ENCODE data around the gene SORCS2. TPM values are rescaled to one million over a fixed set of nuclear protein-coding genes. Genes with fewer than 3 reads are reported as not detected.

Gene SORCS2
- total RNA-seq, 1 donor from 2014 or later, result 13.8 TPM

DNA sequence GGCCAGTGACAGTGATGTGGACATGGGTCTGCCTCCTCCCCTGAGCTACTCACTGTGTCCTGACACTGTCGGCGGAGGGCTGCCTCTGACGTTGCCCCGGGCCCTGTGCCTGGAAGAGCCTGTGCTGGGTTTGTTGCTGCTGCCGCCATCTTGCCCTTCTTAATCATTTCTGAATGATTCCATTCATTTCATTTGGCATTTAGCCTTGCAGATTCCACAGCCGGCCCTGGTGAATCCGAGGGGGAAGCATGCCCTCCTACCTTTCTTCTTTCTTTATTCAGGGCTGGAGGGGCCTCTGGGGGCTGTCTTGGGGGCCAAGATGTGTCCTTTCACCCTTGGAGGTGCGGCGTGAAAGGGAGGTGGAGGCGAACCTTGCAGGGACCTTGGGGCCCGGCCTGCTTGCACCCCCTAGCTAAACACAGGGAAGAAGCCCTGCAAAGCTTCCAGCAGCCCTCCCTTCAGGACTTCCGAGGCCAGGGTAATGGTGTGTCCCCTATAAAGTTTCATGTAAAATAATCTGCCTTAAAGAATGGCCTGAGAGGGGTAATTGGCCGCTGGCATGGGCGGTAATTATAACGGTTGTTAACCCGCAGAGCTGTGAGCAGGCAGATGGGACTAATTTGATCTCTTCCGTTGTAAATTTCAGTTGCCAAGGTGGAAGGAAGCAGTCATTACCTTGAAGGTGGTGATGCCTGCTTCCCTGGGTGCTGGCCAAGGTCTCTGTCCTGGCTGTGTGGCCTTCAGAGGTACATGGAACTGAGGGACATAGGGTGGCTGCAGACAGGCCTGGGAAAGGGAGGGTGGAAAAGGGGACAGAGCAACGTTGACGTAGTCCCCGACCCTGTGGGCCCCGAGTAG is 150.1 kb downstream of the SORCS2 start:
- no peak for FAIRE-seq
- TF ChIP-seq, protein P1, sequence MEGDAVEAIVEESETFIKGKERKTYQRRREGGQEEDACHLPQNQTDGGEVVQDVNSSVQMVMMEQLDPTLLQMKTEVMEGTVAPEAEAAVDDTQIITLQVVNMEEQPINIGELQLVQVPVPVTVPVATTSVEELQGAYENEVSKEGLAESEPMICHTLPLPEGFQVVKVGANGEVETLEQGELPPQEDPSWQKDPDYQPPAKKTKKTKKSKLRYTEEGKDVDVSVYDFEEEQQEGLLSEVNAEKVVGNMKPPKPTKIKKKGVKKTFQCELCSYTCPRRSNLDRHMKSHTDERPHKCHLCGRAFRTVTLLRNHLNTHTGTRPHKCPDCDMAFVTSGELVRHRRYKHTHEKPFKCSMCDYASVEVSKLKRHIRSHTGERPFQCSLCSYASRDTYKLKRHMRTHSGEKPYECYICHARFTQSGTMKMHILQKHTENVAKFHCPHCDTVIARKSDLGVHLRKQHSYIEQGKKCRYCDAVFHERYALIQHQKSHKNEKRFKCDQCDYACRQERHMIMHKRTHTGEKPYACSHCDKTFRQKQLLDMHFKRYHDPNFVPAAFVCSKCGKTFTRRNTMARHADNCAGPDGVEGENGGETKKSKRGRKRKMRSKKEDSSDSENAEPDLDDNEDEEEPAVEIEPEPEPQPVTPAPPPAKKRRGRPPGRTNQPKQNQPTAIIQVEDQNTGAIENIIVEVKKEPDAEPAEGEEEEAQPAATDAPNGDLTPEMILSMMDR (IDR thresholded peaks at IDR 0.05; ENCODE audit: insufficient read depth, low read depth, low read length), result no peak

DNA sequence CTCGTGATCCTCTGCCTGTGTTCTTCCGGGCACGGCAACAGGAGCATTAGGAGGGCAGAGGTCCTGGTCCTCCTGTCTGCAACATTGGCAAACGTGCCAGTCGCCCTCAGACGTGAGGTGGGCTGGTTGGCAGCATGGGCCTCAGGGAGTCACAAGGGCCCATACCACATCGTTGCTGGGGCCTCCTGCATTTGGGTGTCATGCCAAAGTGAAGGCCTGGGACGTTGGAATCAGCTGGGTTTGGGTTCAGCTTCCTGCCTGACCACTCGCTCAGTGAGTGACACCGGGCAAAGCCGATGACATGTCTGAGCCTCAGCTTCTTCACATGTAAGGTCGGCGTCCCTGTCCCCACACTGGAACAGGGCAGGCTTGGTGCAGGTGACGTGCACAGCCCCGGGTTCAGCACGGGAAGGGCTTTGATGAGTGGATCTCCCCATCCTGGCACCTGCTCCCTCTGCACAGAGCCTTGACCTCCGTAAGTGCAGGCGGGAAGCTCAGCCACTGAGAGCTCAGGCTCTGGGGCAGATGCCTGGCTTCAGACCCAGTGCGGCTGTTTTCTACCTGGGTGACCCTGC is 150.8 kb downstream of the SORCS2 start:
- no peak overlapping the region for H3K27ac Mint-ChIP-seq (ENCODE audit: unreplicated experiment)
- no peak for TF ChIP-seq EZH2 (IDR thresholded peaks at IDR 0.05; ENCODE audit: insufficient read depth, low read length)
- TF ChIP-seq, protein P1 (IDR thresholded peaks at IDR 0.05; ENCODE audit: insufficient read depth, low read depth, low read length), result no peak
- peaks cover 3% of the 10 kb centered on the region for H3K27me3 Mint-ChIP-seq (ENCODE audit: low read depth, unreplicated experiment)
- peaks cover 13% of the 10 kb centered on the region for H3K9me3 Mint-ChIP-seq (ENCODE audit: unreplicated experiment)
- H3K4me2 ChIP-seq (ENCODE audit: low read length), result no peak overlapping the region
- H3K36me3 Mint-ChIP-seq (ENCODE audit: low read depth, unreplicated experiment), result peaks cover 6% of the 10 kb centered on the region
- H2AFZ ChIP-seq (ENCODE audit: low read depth, low read length), result no peak overlapping the region
- H3K9ac ChIP-seq (ENCODE audit: low read length), result no peak overlapping the region
- FAIRE-seq, result no peak
- peaks cover 4% of the 10 kb centered on the region for H3K9me3 ChIP-seq (ENCODE audit: insufficient read depth, low read depth, low read length)
- peaks cover 19% of the 10 kb centered on the region for H3K4me1 Mint-ChIP-seq (ENCODE audit: low read depth, unreplicated experiment)
- H3K27ac ChIP-seq (ENCODE audit: low read depth, low read length), result no peak overlapping the region
- H3K4me3 ChIP-seq (ENCODE audit: insufficient read depth, low read depth, low read length), result no peak overlapping the region
- H3K79me2 ChIP-seq (ENCODE audit: insufficient read depth, low read length), result no peaks in the 10 kb centered on the region
- H3K27me3 ChIP-seq (ENCODE audit: insufficient read depth, low read length), result no peaks in the 10 kb centered on the region
- no peak for DNase-seq (ENCODE audit: low read depth)
- peaks cover 4% of the 10 kb centered on the region for H4K20me1 ChIP-seq (ENCODE audit: insufficient read depth, low read length)
- H3K4me3 Mint-ChIP-seq (ENCODE audit: unreplicated experiment), result no peak overlapping the region
- H3K36me3 ChIP-seq (ENCODE audit: insufficient read depth, low read length), result no peaks in the 10 kb centered on the region
- H3K4me1 ChIP-seq (ENCODE audit: insufficient read depth, low read length), result peaks cover 15% of the 10 kb centered on the region

More for the DNA sequence above, 150.1 kb downstream of the SORCS2 start:
- Histone ChIP-seq H3K27ac (ENCODE audit: low read depth, low read length) (peak overlapping the region; percentile 39), H4K20me1 (ENCODE audit: insufficient read depth, low read length) (peaks cover 7% of the 10 kb centered on the region), H3K79me2 (ENCODE audit: insufficient read depth, low read length) (no peaks in the 10 kb centered on the region), H3K9ac (ENCODE audit: low read length) (no peak overlapping the region), H3K27me3 (ENCODE audit: insufficient read depth, low read length) (no peaks in the 10 kb centered on the region), H3K4me2 (ENCODE audit: low read length) (no peak overlapping the region), H3K4me3 (ENCODE audit: insufficient read depth, low read depth, low read length) (no peak overlapping the region), H3K36me3 (ENCODE audit: insufficient read depth, low read length) (no peaks in the 10 kb centered on the region), H3K4me1 (ENCODE audit: insufficient read depth, low read length) (peaks cover 13% of the 10 kb centered on the region), H3K9me3 (ENCODE audit: insufficient read depth, low read depth, low read length) (peaks cover 4% of the 10 kb centered on the region), H2AFZ (ENCODE audit: low read depth, low read length) (no peak overlapping the region)
- no peak for DNase-seq (ENCODE audit: low read depth)
- peak overlapping the region; percentile 70 for H3K27ac Mint-ChIP-seq (ENCODE audit: unreplicated experiment)
- H3K9me3 Mint-ChIP-seq (ENCODE audit: unreplicated experiment), result peaks cover 13% of the 10 kb centered on the region
- no peak overlapping the region for H3K4me3 Mint-ChIP-seq (ENCODE audit: unreplicated experiment)
- H3K4me1 Mint-ChIP-seq (ENCODE audit: low read depth, unreplicated experiment), result peaks cover 16% of the 10 kb centered on the region
- peaks cover 3% of the 10 kb centered on the region for H3K27me3 Mint-ChIP-seq (ENCODE audit: low read depth, unreplicated experiment)
- peaks cover 7% of the 10 kb centered on the region for H3K36me3 Mint-ChIP-seq (ENCODE audit: low read depth, unreplicated experiment)

DNA sequence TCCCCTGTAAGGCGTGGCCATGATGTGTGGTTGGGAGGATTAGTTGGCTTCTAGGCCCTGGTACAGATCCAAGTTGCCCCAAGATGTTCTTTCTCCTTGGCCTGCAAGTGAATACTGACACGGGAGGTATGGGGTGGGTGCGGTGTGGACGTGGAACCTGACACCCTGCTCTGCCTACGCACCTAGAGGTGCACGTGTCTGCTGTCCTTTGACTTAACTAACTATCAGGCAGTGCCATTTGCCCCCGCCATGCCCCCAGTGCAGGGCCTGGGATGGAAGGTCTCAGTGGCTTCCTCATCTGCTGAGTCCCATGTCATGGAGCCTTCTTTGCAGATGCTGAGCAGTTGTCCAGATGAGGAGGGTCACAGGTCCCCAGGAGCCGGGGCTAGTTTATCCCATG is 151.6 kb downstream of the SORCS2 start:
- no peak overlapping the region for H3K4me3 Mint-ChIP-seq (ENCODE audit: unreplicated experiment)
- peaks cover 6% of the 10 kb centered on the region for H3K36me3 Mint-ChIP-seq (ENCODE audit: low read depth, unreplicated experiment)
- H3K36me3 ChIP-seq (ENCODE audit: insufficient read depth, low read length), result no peaks in the 10 kb centered on the region
- no peak overlapping the region for H3K27ac ChIP-seq (ENCODE audit: low read depth, low read length)
- peaks cover 13% of the 10 kb centered on the region for H3K9me3 Mint-ChIP-seq (ENCODE audit: unreplicated experiment)
- H3K4me1 ChIP-seq (ENCODE audit: insufficient read depth, low read length), result peaks cover 18% of the 10 kb centered on the region
- no peak for TF ChIP-seq EZH2 (IDR thresholded peaks at IDR 0.05; ENCODE audit: insufficient read depth, low read length)
- TF ChIP-seq, protein P1 (IDR thresholded peaks at IDR 0.05; ENCODE audit: insufficient read depth, low read depth, low read length), result no peak
- no peak overlapping the region for H2AFZ ChIP-seq (ENCODE audit: low read depth, low read length)
- no peak overlapping the region for H3K27ac Mint-ChIP-seq (ENCODE audit: unreplicated experiment)
- H3K27me3 ChIP-seq (ENCODE audit: insufficient read depth, low read length), result no peaks in the 10 kb centered on the region
- no peak overlapping the region for H3K4me2 ChIP-seq (ENCODE audit: low read length)
- H3K9ac ChIP-seq (ENCODE audit: low read length), result no peak overlapping the region
- peaks cover 3% of the 10 kb centered on the region for H3K27me3 Mint-ChIP-seq (ENCODE audit: low read depth, unreplicated experiment)
- H4K20me1 ChIP-seq (ENCODE audit: insufficient read depth, low read length), result peaks cover 3% of the 10 kb centered on the region
- peaks cover 22% of the 10 kb centered on the region for H3K4me1 Mint-ChIP-seq (ENCODE audit: low read depth, unreplicated experiment)
- no peak overlapping the region for H3K4me3 ChIP-seq (ENCODE audit: insufficient read depth, low read depth, low read length)
- H3K9me3 ChIP-seq (ENCODE audit: insufficient read depth, low read depth, low read length), result peaks cover 4% of the 10 kb centered on the region
- no peaks in the 10 kb centered on the region for H3K79me2 ChIP-seq (ENCODE audit: insufficient read depth, low read length)
- FAIRE-seq, result no peak
- DNase-seq (ENCODE audit: low read depth), result no peak

Data from astrocyte (in vitro differentiated cells and primary cell).